HG03457 (cell line): ENCODE data around the gene TRABD2A.

ENCODE experiments used
- ATAC-seq: cut with Tn5 transposase; IDR thresholded peaks from one replicate; pipeline ENCODE4 v1.9.1; 2021; ENCODE audit warnings: moderate number of reproducible peaks; ENCODE audit not compliant: unreplicated experiment

Gene TRABD2A

GRCh38 chr2:84827978-84828575, 52.8 kb downstream of the TRABD2A start:
- ATAC-seq, result no peak

- no peak for ATAC-seq
Observed at GRCh38 chr2:84823788-84824187, 57.1 kb downstream of the TRABD2A start.

GRCh38 chr2:84823229-84823628, 57.7 kb downstream of the TRABD2A start:
- no peak for ATAC-seq

- no peak for ATAC-seq
Observed at GRCh38 chr2:84821806-84822205, 59.1 kb downstream of the TRABD2A start.

- peak; percentile 94 for ATAC-seq
Observed at GRCh38 chr2:84817239-84817655, 63.6 kb downstream of the TRABD2A start.

GRCh38 chr2:84816426-84817026, 64.4 kb downstream of the TRABD2A start:
- peak; percentile 54 for ATAC-seq

GRCh38 chr2:84815146-84815545, 65.7 kb downstream of the TRABD2A start:
- no peak for ATAC-seq

- ATAC-seq, result no peak
Observed at GRCh38 chr2:84811839-84812431, 68.9 kb downstream of the TRABD2A start.

GRCh38 chr2:84808279-84808678, 72.6 kb downstream of the TRABD2A start:
- ATAC-seq, result no peak

- no peak for ATAC-seq
Observed at GRCh38 chr2:84807063-84807485, 73.8 kb downstream of the TRABD2A start.

GRCh38 chr2:84805250-84805958, 75.5 kb downstream of the TRABD2A start:
- ATAC-seq, result no peak

GRCh38 chr2:84801811-84802210, 79.1 kb downstream of the TRABD2A start:
- no peak for ATAC-seq

GRCh38 chr2:84800194-84800805, 80.6 kb downstream of the TRABD2A start:
- no peak for ATAC-seq

GRCh38 chr2:84799772-84800171, 81.1 kb downstream of the TRABD2A start:
- ATAC-seq, result no peak

- ATAC-seq, result no peak
Observed at GRCh38 chr2:84797271-84797670, 83.6 kb downstream of the TRABD2A start.

- no peak for ATAC-seq
Observed at GRCh38 chr2:84796798-84797197, 84.1 kb downstream of the TRABD2A start.

- ATAC-seq, result no peak
Observed at GRCh38 chr2:84793641-84794040, 87.2 kb downstream of the TRABD2A start.

- ATAC-seq, result no peak
Observed at GRCh38 chr2:84792856-84793522, 87.9 kb downstream of the TRABD2A start.

GRCh38 chr2:84788498-84788897, 92.4 kb downstream of the TRABD2A start:
- no peak for ATAC-seq

GRCh38 chr2:84788027-84788426, 92.9 kb downstream of the TRABD2A start:
- no peak for ATAC-seq

- ATAC-seq, result no peak
Observed at GRCh38 chr2:84786601-84787000, 94.3 kb downstream of the TRABD2A start.
